ENCODE measurements around the gene PI4KA.

- no peak for TF ChIP-seq CTCF (IDR thresholded peaks at IDR 0.05)
- TF ChIP-seq POLR2A (IDR thresholded peaks at IDR 0.05) = no peak
- no peak for TF ChIP-seq POLR2AphosphoS5 (IDR thresholded peaks at IDR 0.05)
Observed at GRCh38 chr22:20819471-20819870, 39.1 kb downstream of the PI4KA start.

Measured in stomach (tissue), 4 donors.